ENCODE results near the gene RANBP3. TPM values are rescaled to one million over a fixed set of nuclear protein-coding genes. Genes with fewer than 3 reads are reported as not detected.

Gene RANBP3
- total RNA-seq, 2 experiments from 2014 or later = 74.3 to 90.2 TPM

- TF ChIP-seq CTCF (conservative IDR thresholded peaks at IDR 0.05; ENCODE audit: low read length) = no peak
- TF ChIP-seq EZH2phosphoT487 (IDR thresholded peaks at IDR 0.05; ENCODE audit: borderline replicate concordance, low read depth, low read length) = no peak
- DNase-seq (ENCODE audit: low spot score) = no peak
- Histone ChIP-seq H3K9me2 (ENCODE audit: insufficient read depth, low read length) (no peaks in the 10 kb centered on the region), H3K4me1 (ENCODE audit: insufficient read depth, low read length, poor library complexity, severe bottlenecking) (no peaks in the 10 kb centered on the region), H3K9me3 (ENCODE audit: low read length) (no peaks in the 10 kb centered on the region), H2AFZ (ENCODE audit: low read length) (no peak overlapping the region), H3K4me3 (ENCODE audit: low read depth, low read length, poor library complexity, severe bottlenecking) (no peak overlapping the region), H4K20me1 (ENCODE audit: insufficient read depth, low read length) (no peaks in the 10 kb centered on the region; the same call in 1 of the 2 replicates), H3K36me3 (ENCODE audit: insufficient read depth, low read length) (peaks cover 77% of the 10 kb centered on the region), H3K4me2 (ENCODE audit: low read length) (no peak overlapping the region), H3K27ac (ENCODE audit: low read depth, low read length, poor library complexity, severe bottlenecking) (no peak overlapping the region), H3K79me2 (ENCODE audit: insufficient read depth, low read depth, low read length) (no peaks in the 10 kb centered on the region)
- no TSS peak for BruUV-seq (replicated peaks)
- CTCF ChIA-PET (ENCODE audit: unreplicated experiment) = no interaction called here
- POLR2A ChIA-PET = no interaction called here
- intact Hi-C loops (cut with micrococcal nuclease; ENCODE audit: unreplicated experiment) = no loop called here
These were observed 60.4 kb downstream of the RANBP3 start for GRCh38 chr19:5917431-5918107.

DNA sequence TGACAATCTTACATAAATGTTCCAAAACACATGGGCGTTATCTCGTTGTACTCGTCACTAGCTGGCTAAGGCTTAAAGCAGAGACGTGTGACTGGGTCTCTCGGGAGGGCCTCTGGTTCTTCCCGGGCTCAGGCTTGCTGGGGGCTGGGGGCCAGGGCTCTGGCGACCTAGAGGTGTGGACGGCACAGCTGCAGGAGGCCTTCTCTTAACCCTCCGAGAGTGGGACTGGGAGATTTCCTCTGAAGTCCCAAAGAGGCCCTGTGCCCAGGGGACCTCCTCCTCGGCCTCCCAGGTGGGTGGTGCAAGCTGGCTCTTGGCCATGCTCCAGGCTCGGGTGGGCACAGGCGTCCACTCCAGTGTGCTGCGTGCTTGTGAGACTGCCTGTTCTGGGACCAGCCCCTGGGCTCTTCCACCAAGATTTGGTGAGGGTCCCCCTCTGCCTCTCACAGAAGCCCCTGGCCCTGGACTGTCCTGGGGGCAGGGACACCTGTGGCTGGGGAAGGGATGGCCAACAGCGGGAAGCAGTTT lies 61.7 kb downstream of the RANBP3 start:
- ChIA-PET CTCF (ENCODE audit: unreplicated experiment) (no interaction called here), POLR2A (no interaction called here)
- no peak overlapping the region for H2AFZ ChIP-seq (ENCODE audit: low read length)
- H3K4me3 ChIP-seq (ENCODE audit: low read depth, low read length, poor library complexity, severe bottlenecking) = no peak overlapping the region
- H3K4me2 ChIP-seq (ENCODE audit: low read length) = no peak overlapping the region
- no peak overlapping the region for H3K27ac ChIP-seq (ENCODE audit: low read depth, low read length, poor library complexity, severe bottlenecking)
- H3K9me3 ChIP-seq (ENCODE audit: low read length) = no peaks in the 10 kb centered on the region
- H3K4me1 ChIP-seq (ENCODE audit: insufficient read depth, low read length, poor library complexity, severe bottlenecking) = no peaks in the 10 kb centered on the region
- H3K36me3 ChIP-seq (ENCODE audit: insufficient read depth, low read length) = peaks cover 65% of the 10 kb centered on the region
- intact Hi-C loops (cut with micrococcal nuclease; ENCODE audit: unreplicated experiment) = no loop called here
- TF ChIP-seq EZH2phosphoT487 (IDR thresholded peaks at IDR 0.05; ENCODE audit: borderline replicate concordance, low read depth, low read length) = no peak
- no peaks in the 10 kb centered on the region; the same call in 1 of the 2 replicates for H4K20me1 ChIP-seq (ENCODE audit: insufficient read depth, low read length)
- DNase-seq (ENCODE audit: low spot score) = no peak
- TSS peak; percentile 64 for BruUV-seq (replicated peaks)
- H3K9me2 ChIP-seq (ENCODE audit: insufficient read depth, low read length) = no peaks in the 10 kb centered on the region
- no peaks in the 10 kb centered on the region for H3K79me2 ChIP-seq (ENCODE audit: insufficient read depth, low read depth, low read length)

DNA sequence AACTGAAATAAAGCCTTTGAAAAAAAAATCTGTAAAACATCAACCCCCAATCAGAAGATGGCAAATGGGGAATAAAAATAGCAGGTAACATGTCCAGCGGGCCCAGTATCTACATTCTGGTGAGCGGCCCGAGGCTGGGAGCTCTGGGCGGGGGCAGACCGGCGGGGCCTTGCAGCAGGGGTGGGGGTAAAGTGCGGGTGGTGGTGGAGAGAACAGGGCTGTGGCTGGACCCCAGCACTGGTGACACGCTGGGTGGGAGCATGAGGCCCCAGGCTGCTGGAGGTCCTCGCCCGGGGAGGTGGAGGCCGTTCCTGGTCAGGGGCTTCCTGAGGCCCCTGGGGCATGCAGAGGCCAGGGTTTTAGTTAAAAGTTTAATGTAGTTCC lies 62.2 kb downstream of the RANBP3 start:
- intact Hi-C loops (cut with micrococcal nuclease; ENCODE audit: unreplicated experiment) = no loop called here
- no TSS peak for BruUV-seq (replicated peaks)
- no peak overlapping the region for H2AFZ ChIP-seq (ENCODE audit: low read length)
- H3K27ac ChIP-seq (ENCODE audit: low read depth, low read length, poor library complexity, severe bottlenecking) = no peak overlapping the region
- no peaks in the 10 kb centered on the region for H3K9me3 ChIP-seq (ENCODE audit: low read length)
- no peaks in the 10 kb centered on the region; the same call in 1 of the 2 replicates for H4K20me1 ChIP-seq (ENCODE audit: insufficient read depth, low read length)
- no peak for DNase-seq (ENCODE audit: low spot score)
- no peaks in the 10 kb centered on the region for H3K79me2 ChIP-seq (ENCODE audit: insufficient read depth, low read depth, low read length)
- CTCF ChIA-PET (ENCODE audit: unreplicated experiment) = no interaction called here
- H3K9me2 ChIP-seq (ENCODE audit: insufficient read depth, low read length) = no peaks in the 10 kb centered on the region
- no peak overlapping the region for H3K4me3 ChIP-seq (ENCODE audit: low read depth, low read length, poor library complexity, severe bottlenecking)
- POLR2A ChIA-PET = no interaction called here
- H3K4me2 ChIP-seq (ENCODE audit: low read length) = no peak overlapping the region
- no peak for TF ChIP-seq CTCF (conservative IDR thresholded peaks at IDR 0.05; ENCODE audit: low read length)
- no peak for TF ChIP-seq EZH2phosphoT487 (IDR thresholded peaks at IDR 0.05; ENCODE audit: borderline replicate concordance, low read depth, low read length)
- peaks cover 60% of the 10 kb centered on the region for H3K36me3 ChIP-seq (ENCODE audit: insufficient read depth, low read length)
- no peaks in the 10 kb centered on the region for H3K4me1 ChIP-seq (ENCODE audit: insufficient read depth, low read length, poor library complexity, severe bottlenecking)
